Nucleus accumbens (tissue), 56 donors: ENCODE measurements around the gene DNAJA1.

Source experiments
- DNase-seq, 56 donors: peaks; one replicate each; lab custom pipeline; 2025; lab: John Stamatoyannopoulos, UW

The DNAJA1 gene

GRCh38 chr9:33025572-33026342 is 684 bp downstream of the DNAJA1 start:
- peak in 47 of 56 donors; percentile 28 to 87 (median 69) for DNase-seq

GRCh38 chr9:33029231-33029786 is 4.2 kb downstream of the DNAJA1 start:
- no peak for DNase-seq

- no peak for DNase-seq
Measured at GRCh38 chr9:33030285-33030684, 5.2 kb downstream of the DNAJA1 start.

- no peak for DNase-seq
Measured at GRCh38 chr9:33032292-33032691, 7.2 kb downstream of the DNAJA1 start.

- DNase-seq: no peak
Measured at GRCh38 chr9:33032865-33033264, 7.8 kb downstream of the DNAJA1 start.

DNA sequence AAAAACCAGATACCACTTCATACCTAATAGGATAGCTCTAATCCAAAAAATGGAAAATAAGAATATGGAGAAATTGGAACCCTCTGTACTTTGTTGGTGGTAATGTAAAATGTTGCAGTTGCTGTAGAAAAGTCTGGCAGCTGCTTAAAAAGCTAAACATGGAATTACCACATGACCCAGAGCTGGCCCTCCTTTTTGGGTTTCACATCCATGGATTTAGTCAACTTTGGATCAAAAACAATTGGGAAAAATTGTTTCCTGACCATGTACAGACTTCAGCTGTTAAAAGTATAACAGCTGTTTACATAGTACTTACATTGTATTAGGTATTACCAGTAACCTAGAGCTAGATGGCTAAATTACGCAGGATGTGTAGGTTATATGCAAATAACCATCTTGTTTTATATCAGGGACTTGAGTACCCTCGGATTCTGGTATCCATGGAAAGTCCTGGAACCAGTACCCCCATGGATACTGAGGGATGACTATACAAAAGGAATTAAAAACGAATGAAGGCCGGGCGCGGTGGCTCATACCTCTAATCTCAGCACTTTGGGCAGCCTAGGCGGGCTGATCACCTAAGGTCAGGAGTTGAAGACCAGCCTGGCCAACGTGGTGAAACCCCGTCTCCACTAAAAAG is 15.8 kb downstream of the DNAJA1 start:
- DNase-seq: no peak

DNA sequence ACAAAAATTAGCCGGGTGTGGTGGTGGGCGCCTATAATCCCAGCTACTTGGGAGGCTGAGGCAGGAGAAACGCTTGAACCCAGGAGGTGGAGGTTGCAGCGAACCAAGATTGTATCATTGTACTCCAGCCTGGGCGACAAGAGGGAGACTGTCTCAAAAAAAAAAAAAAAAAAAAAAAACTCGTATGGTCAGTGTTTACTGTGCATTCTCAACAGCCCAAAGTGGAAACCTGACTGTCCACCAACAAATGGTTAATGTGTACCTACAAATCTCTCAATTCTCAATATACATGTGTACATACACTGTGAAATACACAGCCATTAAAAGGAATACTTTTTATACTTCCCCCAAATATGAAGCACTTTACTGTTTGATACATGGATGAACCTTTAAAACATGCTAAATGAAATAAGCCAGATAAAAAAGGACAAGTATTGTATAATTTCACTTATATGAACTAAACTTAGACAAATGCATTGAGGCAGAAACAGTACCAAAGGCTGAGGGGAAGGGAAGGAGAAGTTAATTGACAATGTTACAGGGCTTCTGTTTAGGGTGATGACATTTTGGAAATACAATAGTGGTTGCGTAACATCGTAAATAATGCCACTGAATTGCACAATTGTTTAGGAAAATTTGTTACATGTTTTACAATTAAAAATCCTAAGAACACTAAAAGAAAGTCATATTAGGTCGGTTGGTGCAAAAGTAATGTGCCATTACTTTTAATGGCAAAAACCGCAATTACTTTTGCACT is 16.5 kb downstream of the DNAJA1 start:
- no peak for DNase-seq

GRCh38 chr9:33042473-33042872 is 17.4 kb downstream of the DNAJA1 start:
- no peak for DNase-seq

DNA sequence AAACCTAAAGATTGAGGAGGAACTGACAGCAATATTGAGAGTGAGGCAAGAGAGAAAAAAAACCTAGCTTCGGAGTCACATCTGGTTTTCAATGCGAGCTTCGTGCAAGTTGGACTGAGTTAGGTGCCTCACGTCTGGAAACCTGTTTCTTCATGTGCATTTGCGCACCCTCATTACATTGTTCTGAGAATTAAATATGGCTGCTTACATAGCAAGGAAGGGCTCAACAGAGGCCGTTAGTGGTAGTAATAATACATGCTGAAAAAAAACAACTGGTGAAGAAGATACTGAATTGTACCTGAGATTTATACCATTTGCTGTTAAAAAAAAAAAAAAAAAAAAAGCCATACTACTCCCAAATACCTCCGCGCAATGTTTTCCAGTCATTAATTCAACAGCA is 18.6 kb downstream of the DNAJA1 start:
- DNase-seq: peak in 1 of 56 donors; percentile 3

DNA sequence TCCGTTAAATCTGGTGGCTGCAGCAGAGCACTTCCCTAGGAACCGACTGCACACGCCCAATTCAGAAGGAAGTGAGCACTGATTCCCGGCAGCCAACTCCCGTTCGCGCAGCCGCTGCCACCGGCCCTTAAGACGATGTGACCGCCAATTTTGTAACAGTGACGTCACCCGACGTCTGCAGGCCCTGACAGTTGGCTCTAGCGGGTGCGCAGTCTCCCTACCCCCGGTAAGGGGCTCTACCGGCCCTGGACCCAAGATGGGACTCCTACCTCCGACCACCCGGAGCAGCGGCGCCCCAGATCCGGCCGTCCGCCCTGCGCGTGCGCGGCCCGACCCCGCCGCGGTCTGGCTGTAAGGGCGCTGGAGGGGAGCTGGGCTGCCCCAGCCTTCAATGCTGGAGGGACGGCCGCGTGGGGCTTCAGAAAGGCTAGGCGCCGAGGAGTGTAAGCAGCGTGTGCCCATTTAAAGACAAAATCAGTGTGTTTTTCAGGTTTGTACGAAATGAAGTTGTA is 19.1 kb downstream of the DNAJA1 start:
- peak in 54 of 56 donors; percentile 17 to 85 (median 62) for DNase-seq

DNA sequence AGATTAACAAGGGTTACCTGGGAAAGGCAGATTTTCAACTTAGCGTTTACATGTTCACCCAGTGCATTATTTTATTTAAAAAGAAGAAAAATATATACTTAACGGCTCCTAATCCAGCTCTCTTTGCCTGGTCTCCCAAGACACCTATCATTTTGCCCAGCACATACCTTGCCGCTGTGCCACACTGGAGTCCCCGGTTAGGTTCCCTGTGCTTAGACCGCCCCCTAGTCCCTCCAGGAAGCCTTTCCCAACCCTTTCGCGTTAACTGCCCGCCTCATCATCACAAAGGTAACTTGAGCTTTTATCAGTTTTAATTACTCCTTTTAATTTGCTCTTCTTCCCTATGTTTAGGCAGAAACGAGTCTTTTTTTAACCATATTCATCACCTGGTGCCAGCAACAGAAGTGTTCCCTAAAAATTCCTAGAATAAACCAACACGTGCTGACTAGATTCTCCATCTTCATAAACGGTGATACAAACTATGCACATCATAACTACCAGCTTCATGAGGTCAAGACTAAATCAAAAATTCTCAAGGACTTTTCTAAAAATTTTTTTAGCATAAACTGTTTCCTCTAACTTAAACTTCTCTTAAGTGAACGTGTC is 19.7 kb downstream of the DNAJA1 start:
- peak in 24 of 56 donors; percentile 5 to 52 (median 23) for DNase-seq

GRCh38 chr9:33046061-33046460 is 21.0 kb downstream of the DNAJA1 start:
- no peak for DNase-seq

DNA sequence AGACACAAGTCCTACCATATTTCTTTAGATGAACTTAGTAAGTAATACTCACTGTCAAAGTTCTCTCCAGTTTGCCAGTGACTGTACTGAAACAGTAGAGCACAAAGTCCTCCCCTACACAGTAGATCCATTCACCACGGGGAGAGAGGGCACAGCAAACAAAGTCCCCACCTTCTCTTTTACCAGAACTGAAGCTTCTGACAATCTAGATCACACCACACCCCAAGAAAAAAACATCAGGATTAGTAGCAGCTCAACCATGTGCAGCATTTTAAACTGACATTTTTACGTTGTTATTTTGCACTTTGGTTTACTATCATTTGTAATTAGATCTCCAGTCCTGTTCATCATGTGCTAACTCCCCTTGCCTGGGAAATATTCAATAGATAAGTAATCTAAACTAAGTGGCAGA is 23.0 kb downstream of the DNAJA1 start:
- no peak for DNase-seq

- DNase-seq: no peak
Measured at GRCh38 chr9:33049680-33050361, 24.7 kb downstream of the DNAJA1 start.

DNA sequence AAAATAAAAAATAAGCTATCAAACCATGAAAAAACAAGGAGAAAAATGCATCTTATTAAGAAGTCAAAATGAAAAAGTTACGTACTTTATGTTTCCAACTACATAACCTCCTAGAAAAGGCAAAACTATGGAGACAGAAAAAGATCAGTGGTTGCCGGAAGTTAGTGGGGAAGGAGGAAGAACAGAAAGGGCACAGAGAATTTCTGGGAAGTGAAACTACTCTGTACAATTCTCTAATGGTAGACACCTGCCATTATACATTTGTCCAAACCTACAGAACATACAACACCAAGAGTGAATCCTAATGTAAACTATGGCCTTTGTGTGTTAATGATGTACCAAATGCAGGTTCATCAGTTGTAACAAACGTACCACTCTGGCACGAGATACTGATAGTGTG is 26.1 kb downstream of the DNAJA1 start:
- no peak for DNase-seq

GRCh38 chr9:33065157-33066076 is 40.3 kb downstream of the DNAJA1 start:
- DNase-seq: peak in 1 of 56 donors; percentile 4

DNA sequence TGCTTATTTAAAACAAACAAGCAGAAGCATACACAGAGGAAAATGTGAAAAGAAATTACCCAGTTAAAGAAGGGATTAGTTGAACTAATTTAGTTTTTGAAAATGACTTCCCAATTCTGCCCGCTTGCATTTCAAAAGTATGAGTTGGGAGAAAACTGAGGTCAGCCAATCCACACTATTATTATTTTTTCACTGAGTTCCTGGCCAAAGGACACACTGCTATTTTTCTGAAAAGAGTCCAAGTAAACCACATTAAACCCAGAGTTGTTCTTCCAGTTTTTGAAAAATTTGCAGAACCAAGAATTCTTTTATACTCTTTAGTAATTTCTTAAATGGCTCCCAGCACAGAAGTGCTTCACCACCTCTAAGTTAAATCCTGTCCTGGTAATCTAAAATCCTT is 43.9 kb downstream of the DNAJA1 start:
- DNase-seq: no peak
